ENCODE measurements around the gene MIPOL1.

MIPOL1 gene

DNA sequence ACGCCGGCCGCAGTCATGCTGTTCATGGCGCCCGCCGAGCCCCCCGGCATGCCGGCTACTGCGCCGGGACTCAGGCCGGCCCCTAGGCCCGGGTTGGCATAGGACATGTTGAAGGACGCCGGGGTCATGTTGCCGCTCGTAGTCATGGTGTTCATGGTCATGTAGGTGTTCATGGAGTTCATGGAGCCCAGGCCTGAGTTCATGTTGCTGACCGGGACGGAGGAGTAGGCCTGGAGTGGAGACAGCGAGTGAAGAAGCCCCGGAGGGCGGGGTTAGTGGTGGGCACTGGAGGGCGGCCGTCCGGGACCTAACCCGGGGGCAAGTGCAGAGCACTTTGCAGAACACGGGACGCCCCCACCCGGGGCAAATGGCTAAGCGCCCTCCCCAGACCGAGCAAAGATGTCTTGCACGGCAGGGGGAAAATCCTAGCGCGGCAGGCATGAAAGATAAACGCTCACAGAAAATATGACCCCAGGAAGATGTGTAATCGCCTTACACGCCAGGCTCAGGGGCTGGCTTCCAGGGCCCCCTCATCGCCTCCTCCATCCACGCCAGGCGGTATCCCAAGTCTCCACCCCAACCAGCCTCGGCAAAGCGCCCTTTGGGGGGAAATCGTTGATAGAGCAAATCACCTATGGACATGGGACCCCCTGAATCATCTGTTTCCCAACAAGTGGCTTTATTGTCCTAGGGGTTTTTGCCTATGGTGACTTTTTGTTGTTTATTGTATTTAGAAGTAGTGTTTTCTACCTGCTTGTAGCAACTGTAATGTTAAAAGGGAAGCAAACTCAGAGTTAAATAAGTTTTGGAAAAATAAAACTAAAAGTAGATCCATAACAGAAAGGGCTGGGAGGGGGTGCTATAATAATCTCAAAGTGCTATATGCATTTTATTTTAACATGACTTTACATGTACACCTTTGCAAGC, 395.0 kb downstream of the MIPOL1 start:
- Mint-ChIP-seq H3K4me3 (no peak overlapping the region), H3K27me3 (ENCODE audit: low read depth) (peaks cover 79% of the 10 kb centered on the region), H3K4me1 (ENCODE audit: low read depth) (peaks cover 8% of the 10 kb centered on the region), H3K27ac (peak overlapping the region; percentile 52), H3K36me3 (ENCODE audit: low read depth) (peaks cover 9% of the 10 kb centered on the region), H3K9me3 (no peaks in the 10 kb centered on the region)

DNA sequence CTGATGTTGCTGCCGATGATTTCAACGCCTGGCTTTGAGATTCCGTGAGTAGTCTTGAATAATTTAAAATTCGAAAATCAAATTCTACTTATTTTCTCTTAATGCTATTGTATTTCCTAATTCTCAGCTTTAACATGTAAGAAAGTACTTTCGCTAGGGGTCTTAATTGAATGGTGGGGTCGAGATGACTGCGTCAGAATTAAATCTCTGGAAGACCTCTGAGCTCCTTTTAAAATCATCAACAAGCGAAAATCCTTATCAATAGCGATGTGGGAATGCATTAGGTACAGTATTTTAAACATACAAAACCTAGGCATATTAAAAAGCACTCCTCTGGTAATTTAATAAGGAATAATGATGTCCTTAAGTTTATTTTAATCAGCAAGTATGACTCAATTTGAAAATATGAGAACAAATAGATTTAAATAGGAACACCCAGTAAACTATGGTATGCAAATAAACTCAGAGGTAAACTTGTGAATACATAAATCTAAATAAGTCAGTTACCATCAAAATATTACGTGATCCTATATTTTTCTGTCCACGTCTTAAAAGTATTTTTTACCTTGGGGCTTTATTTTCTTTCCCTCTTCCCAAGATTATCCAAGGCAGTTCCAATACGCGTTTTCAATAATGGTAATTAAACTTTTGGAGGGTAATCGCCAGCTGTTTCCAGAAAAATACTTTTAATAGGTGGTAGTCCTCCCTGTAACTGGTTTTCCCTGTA, 395.9 kb downstream of the MIPOL1 start:
- Mint-ChIP-seq H3K27me3 (ENCODE audit: low read depth) (peaks cover 83% of the 10 kb centered on the region), H3K36me3 (ENCODE audit: low read depth) (peaks cover 9% of the 10 kb centered on the region), H3K4me1 (ENCODE audit: low read depth) (peaks cover 8% of the 10 kb centered on the region), H3K9me3 (no peaks in the 10 kb centered on the region), H3K4me3 (peak overlapping the region; percentile 42), H3K27ac (peak overlapping the region; percentile 74)

DNA sequence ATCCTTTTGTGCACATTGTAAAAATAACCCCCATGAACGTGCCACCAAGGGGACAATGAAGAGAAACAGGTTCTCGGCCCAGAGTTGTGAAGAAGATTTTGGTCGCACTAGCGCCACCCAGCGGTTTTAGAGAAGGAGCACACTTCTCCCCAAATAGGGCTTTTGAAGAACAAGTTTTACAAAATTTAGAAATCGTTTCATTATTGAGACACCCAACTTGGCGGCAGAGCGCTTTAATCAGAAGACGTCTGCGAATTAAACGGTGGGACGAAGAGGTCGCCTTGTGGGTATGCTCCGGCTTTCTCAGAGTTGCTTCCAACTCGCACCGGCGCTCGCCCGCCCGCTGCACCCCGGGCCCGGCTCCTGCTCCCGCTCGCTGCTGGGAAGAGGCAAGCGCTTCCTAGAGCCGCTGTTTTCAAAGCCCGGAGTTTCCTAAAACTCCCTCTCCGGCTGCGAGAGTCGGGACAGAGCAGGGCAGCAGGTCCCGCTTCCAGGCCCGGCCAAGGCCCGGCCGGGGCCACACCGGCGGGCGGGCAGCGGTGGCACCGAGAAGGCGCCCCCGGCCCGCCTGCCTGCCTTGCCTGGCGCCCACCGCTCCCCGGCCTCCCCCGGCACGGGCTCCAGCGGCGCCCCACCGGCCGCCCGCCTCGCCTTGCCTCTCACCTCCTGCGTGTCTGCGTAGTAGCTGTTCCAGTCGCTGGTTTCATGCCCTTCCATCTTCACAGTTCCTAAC, 396.7 kb downstream of the MIPOL1 start:
- Mint-ChIP-seq H3K4me3 (peak overlapping the region; percentile 56), H3K27ac (peak overlapping the region; percentile 74), H3K36me3 (ENCODE audit: low read depth) (peaks cover 9% of the 10 kb centered on the region), H3K9me3 (peaks cover 4% of the 10 kb centered on the region), H3K4me1 (ENCODE audit: low read depth) (peaks cover 9% of the 10 kb centered on the region), H3K27me3 (ENCODE audit: low read depth) (peaks cover 83% of the 10 kb centered on the region)

DNA sequence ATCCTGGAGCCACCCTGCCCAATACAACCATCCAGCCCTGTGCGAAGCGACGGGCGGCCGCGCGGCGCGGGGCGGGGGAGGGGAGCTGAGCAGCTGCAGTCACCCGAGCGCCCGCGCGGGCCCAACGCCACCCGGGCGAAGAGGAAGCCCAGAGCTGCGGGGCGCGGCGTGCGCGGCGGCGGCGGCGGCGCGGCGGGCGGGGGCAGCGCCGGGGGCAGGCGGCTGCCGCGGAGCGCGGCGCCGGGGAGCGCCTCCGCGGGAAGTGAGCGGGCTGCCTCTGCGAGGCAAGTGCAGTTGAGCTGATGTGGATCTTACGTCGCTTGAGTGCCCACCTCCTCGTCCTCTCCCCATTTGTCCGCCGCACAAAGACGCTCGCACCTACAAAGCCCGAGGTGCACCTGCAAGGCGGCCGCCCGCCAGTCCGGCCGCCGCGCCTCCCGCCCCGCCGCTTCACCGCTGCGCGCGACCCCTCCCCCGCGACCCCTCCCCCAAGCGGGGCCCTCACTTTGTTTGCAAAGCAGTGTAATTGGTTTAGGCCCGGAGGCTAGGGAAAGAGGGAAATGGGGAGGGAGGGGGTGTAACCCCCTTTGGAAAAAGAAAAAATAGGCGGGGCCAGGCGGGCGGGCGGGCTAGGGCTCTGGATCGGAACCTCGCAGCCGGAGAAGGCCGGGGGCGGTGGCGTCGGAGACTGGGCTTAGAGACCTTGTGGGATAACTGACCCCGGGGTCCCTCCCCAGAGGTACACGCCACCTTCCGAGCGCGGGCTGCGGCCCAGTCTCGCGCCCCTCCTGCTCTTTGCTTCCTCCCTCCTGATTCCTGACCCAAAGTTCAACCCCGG, 397.5 kb downstream of the MIPOL1 start, which contains the start of the genes FOXA1 and TTC6:
Gene FOXA1, minus strand, starts transcription at position 279 of the 838 bp plus-strand sequence. Its CDS starts 277 bp downstream, at position 2.
Gene TTC6, plus strand, starts transcription at position 659 of the 838 bp plus-strand sequence. CDS start 26,436 bp downstream, outside the sequence.
- peak within 1 kb of the TSS; percentile 61 for H3K4me3 Mint-ChIP-seq
- H3K36me3 Mint-ChIP-seq (ENCODE audit: low read depth), result peaks cover 9% of the 10 kb centered on the region
- peaks cover 9% of the 10 kb centered on the region for H3K4me1 Mint-ChIP-seq (ENCODE audit: low read depth)
- H3K27ac Mint-ChIP-seq, result peak within 1 kb of the TSS; percentile 74
- H3K27me3 Mint-ChIP-seq (ENCODE audit: low read depth), result peaks cover 85% of the 10 kb centered on the region
- peaks cover 5% of the 10 kb centered on the region for H3K9me3 Mint-ChIP-seq

DNA sequence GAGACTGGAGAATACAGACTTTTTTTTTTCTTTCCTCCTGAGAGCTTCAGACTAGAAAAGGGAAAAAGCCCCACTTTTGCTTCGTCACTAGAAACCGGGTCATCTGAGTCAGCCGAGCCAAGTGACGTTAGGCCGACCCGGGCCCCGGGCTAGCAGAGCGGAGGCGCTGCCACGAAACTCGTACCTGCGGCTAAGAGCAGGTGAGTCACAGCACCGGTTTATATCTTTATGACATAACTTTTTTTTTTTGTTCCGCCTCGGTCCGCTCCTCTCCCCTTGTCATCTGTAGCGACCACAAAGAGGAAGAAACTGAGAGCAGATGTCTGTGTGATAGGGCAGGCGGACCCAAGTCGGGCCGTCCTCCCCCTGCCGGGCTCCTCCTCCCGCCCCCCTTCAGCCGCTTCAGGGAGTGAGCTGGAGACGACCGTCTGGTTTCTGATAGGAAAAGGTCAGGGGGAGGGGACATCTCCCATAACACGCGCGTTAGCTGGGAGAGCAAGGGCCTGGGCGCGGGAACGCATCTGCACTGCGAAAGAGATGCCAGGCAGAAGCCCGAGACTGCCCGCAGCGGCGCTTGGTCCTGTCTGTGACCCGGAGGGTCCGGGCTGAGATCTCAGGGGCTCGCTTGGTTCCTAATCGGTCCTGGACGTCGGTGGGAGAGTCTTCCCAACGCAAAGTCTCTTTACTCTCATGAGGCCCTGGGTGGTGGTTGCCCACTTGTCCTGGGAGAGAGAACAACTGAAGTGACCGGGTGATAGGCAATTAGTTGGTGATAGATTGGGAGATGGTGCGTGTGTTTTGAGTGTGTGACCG, 398.3 kb downstream of the MIPOL1 start:
- peaks cover 9% of the 10 kb centered on the region for H3K4me1 Mint-ChIP-seq (ENCODE audit: low read depth)
- H3K27ac Mint-ChIP-seq, result peak overlapping the region; percentile 68
- peaks cover 84% of the 10 kb centered on the region for H3K27me3 Mint-ChIP-seq (ENCODE audit: low read depth)
- peak overlapping the region; percentile 61 for H3K4me3 Mint-ChIP-seq
- H3K36me3 Mint-ChIP-seq (ENCODE audit: low read depth), result peaks cover 9% of the 10 kb centered on the region
- H3K9me3 Mint-ChIP-seq, result peaks cover 5% of the 10 kb centered on the region

DNA sequence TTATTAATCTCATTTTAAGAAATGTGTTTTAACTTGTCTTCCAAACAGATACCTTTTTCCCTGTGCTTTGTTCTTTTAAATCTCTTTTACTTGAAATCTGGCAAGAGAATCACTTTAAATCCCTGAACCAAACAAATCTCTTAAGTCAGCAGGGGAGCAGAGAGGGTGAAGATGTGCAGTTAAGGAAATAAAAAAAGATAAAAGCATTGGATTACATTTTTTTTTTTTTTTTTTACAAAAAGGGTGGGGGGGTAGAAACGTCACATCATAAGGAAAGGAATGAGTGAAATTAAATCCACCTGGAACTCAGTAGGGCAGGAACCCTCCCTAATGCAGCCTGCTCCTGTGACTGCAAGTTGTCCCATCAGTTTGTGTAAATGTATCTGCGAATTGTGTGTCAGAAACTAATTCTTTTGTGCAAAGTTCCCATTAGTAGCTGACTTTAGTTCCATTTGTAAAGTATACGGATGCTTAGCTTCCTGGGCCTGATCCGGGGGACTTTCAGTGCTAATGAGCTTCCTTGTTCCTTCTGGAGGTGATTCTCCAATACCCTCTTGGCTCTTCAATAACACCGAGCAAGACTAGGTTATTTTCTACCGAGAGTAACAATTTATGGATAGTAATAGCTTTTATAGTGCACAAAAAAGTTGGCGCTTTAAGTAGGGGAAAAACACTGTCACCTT, 399.2 kb downstream of the MIPOL1 start:
- H3K27ac Mint-ChIP-seq, result no peak overlapping the region
- peaks cover 9% of the 10 kb centered on the region for H3K4me1 Mint-ChIP-seq (ENCODE audit: low read depth)
- H3K36me3 Mint-ChIP-seq (ENCODE audit: low read depth), result peaks cover 9% of the 10 kb centered on the region
- H3K27me3 Mint-ChIP-seq (ENCODE audit: low read depth), result peaks cover 84% of the 10 kb centered on the region
- H3K9me3 Mint-ChIP-seq, result peaks cover 8% of the 10 kb centered on the region
- H3K4me3 Mint-ChIP-seq, result no peak overlapping the region

DNA sequence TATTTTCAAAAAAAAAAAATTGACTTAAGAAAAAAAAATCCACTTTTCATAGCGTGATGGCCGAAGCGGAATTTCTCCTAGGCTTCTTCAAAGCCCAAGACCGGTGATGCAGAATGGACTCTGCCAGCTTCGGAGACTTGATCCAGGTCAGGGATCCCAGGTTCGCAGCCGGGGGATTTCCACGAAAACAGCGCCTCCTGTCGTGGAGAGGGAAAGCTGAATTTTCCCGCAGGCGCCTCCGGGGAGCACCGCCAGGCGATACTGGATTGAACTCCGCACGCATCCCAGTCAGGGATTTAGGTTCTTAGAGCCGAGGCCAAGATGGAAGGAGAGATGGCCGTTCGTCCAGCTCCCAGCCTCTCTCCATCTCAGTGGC, 399.8 kb downstream of the MIPOL1 start:
- Mint-ChIP-seq H3K36me3 (ENCODE audit: low read depth) (peaks cover 9% of the 10 kb centered on the region), H3K4me3 (no peak overlapping the region), H3K9me3 (peaks cover 8% of the 10 kb centered on the region), H3K4me1 (ENCODE audit: low read depth) (peaks cover 9% of the 10 kb centered on the region), H3K27me3 (ENCODE audit: low read depth) (peaks cover 81% of the 10 kb centered on the region), H3K27ac (no peak overlapping the region)

DNA sequence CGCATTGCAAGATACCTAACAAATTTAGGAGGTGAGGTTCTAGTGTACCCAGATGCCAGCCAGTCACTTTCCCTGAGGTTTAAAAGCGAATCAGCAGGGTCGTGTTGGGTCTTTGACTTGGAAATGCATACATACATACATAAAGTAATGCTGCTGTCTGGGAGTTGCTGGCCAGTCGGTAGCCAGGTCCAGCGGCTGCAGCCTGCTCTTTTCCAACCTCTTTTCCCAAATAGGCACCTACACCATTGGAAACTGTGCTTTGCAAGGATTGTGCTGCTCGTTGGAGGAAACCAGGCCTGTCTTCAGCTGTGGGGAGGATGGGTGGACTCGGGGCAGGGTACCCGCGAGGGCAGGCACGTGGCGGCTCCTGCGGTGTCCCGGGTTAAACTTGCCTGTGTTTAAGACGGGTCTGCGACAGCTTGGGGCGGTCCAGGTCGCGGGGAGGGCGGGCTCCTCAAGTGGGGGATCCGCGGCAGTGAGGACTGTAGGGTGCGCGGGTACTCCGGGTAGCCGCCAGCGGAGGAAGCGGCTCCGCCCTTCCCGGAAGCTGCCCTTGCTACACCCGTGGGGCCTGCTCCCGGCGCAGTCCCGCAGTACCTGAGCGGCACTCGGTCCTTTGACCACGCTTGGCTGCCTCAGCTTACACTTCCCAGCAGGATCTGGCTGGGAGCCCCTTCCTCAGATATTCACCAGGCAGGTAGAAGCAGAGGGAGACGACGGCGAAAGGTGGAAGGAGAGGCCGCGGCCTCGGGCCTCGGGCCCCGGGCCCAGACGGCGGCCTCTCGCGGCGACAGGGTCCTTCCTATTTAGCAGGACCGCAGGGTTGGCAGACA, 400.4 kb downstream of the MIPOL1 start:
- peaks cover 8% of the 10 kb centered on the region for H3K9me3 Mint-ChIP-seq
- peaks cover 9% of the 10 kb centered on the region for H3K36me3 Mint-ChIP-seq (ENCODE audit: low read depth)
- H3K27me3 Mint-ChIP-seq (ENCODE audit: low read depth), result peaks cover 79% of the 10 kb centered on the region
- H3K4me3 Mint-ChIP-seq, result no peak overlapping the region
- no peak overlapping the region for H3K27ac Mint-ChIP-seq
- H3K4me1 Mint-ChIP-seq (ENCODE audit: low read depth), result peaks cover 9% of the 10 kb centered on the region

DNA sequence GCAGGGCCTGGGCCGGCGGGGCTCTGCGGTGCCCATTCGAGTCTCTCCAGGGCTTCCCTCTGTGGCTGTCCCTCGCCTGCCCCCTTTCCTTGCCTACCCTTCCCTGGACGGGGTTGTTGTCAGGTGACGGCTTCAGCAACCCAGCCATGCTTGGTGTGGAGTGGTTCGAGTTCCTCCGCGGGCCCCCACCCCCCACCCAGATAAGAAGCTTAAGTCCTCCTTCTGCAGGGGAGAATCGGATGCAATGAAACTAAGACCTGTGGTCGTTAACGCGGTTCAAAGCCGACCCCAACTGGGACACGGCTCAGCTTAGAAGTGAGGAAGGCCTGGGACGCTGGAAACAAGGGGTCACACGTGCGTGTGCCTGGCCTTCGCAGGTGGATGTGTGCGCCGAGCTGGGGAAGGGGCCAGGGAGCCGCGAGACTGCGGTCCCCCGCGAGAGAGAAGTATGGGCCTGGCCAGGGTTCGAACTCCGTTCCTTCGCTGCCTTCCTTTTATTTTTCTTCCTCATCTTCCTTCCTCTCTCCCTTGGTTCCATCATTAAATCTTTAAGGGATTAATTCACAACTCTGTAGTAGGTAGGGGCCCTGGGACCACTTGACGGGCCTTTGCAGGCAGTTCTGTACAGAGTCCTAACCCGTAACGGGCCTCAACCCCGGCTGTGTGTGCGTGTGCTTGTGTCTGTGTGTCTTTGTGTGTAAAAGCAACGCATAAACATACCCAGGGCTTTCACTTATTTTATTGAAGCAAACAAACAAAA, 401.2 kb downstream of the MIPOL1 start:
- Mint-ChIP-seq H3K4me3 (peak overlapping the region; percentile 61), H3K9me3 (peaks cover 8% of the 10 kb centered on the region), H3K27me3 (ENCODE audit: low read depth) (peaks cover 71% of the 10 kb centered on the region), H3K36me3 (ENCODE audit: low read depth) (peaks cover 9% of the 10 kb centered on the region), H3K27ac (peak overlapping the region; percentile 68), H3K4me1 (ENCODE audit: low read depth) (peaks cover 8% of the 10 kb centered on the region)

DNA sequence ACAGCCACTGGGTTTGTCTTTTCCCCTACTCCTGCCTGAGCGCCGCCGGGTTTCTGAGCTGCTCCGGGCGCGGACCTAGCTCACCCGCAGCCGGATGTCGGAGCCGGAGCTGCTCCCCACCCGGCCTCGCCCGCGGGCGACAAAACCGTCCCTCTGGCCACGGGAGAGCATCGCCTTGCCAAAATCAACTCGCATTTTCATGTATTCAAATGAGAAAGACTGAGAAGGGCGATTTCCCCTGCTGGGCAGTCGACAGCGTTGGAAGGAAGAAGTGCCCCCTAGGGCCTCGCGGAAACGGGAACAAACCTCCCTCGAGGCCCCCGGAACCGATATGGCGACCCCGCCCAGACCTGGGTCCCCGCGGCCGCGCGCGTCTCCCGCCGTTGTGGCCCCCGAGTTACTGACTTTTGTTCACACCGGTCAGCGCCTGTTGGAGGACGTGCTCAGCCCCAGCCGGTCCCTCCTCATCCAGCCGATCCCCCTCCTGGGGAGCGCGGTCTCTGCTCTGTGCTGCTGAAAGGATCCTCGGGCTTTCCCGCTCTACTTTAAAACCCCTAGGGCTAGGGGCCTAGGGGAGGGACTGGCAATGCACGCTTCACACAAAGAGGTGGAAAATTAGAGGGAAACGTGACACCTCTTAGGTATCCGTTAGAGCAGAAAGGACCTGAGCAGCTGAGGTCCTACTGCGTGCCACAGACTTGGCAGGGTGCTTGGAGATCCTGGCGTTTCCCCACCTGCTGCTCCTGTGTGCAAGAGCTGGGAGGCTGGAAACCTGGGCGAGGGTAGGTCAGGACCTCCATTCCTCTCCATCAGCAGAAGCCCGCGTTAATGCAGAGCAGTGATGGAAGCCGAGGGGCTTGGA, 402.0 kb downstream of the MIPOL1 start:
- H3K9me3 Mint-ChIP-seq, result peaks cover 8% of the 10 kb centered on the region
- H3K27ac Mint-ChIP-seq, result no peak overlapping the region
- no peak overlapping the region for H3K4me3 Mint-ChIP-seq
- peaks cover 67% of the 10 kb centered on the region for H3K27me3 Mint-ChIP-seq (ENCODE audit: low read depth)
- H3K4me1 Mint-ChIP-seq (ENCODE audit: low read depth), result peaks cover 4% of the 10 kb centered on the region
- peaks cover 5% of the 10 kb centered on the region for H3K36me3 Mint-ChIP-seq (ENCODE audit: low read depth)
